Measurements from ENCODE around the gene OR4K17.
"Not testable (repeated sequence)": the region's sequence is repeated elsewhere in the genome, so short reads cannot be mapped to it uniquely, and the experiment has no call there.

Gene OR4K17

DNA sequence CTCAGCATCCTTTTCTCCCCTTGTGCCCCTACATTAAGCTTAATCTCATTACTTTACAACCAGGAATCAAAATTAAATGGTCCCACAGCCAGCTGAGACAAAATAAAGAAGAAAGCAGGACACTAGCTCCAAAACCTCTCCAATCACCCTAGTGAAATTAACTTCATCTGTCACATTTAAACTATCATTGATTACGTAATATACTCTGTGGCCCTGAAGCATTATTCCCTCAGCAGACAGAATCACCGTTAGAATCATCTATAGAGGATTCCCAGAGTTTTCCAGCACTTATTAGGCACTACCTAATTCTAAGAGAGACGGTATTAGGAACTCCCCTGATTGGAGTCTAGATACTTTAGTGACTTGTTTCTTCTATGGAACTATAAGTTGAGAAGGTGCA lies at the start of gene OR4K17:
OR4K17 (plus strand) TSS at position 302 of the 400 bp plus-strand sequence. CDS start 6,761 bp downstream, outside the sequence.
- DNase-seq: no peak

DNA sequence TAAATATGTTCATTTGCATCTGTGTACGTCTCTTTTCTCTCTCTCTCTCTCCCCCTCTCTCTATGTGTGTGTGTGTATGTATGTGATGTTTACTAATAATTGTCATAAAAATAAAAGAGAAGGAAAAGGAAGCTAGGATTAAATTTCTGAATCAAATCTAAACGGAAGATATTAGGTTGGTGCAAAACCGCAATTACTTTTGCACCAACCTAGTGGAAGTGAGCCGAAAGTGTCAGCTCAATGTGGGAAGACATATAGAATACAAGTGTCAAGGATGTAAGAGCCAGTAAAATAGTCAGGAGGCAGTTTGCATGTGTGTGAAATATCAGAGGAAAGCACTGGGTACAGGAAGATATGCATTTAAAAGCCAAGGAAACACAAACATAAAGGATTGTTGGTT lies 18.5 kb upstream of the OR4K17 start:
- no peak for DNase-seq

GRCh38 chr14:20093442-20093841 lies 17.1 kb upstream of the OR4K17 start:
- no peak for DNase-seq

DNA sequence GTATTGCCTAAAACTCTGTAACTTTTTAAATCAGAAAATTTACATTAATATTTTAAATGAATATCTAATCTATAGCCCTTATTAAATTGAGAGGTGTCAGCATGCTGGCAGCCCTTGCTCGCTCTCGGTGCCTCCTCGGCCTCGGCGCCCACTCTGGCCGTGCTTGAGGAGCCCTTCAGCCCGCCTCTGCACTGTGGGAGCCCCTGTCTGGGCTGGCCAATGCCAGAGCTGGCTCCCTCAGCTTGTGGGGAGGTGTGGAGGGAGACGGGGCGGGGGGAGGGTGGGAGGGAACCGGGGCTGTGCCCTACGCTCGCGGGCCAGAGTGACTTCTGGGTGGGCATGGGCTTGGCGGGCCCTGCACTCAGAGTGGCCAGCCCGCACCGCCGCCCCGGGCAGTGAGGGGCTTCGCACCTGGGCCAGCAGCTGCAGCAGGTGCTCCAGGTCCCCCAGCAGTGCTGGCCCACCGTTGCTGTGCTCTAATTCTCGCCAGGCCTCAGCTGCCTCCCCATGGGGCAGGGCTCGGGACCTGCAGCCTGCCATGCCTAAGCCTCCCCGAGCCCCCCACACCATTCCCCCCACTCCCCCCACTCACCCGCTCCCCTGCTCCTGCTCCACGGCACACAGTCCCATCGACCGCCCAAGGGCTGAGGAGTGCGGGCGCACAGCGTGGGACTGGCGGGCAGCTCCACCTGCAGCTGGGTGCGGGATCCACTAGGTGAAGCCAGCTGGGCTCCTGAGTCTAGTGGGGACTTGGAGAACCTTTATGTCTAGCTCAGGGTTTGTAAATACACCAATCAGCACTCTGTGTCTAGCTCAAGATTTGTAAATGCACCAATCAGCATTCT lies 11.4 kb upstream of the OR4K17 start:
- DNase-seq: not testable (repeated sequence)

DNA sequence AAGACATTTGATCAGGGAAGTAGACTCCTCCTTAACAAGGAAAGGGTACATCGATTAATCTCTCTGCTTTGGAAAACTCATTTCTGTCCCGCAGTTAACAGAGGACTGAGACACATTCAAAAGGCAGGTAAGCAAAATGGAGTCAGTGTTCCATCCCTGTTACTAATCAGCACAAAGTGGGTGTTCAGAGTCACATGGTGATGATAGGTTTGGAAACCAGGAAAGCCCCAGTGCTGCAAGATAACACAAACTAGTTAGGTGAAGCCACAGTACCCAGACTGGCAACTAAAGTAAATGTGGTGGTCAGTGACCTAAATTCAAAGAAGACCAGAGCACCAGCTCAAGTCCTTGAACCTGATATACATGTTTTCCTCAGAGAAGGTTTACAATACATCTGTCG lies 1.8 kb downstream of the OR4K17 start:
- no peak for DNase-seq

DNA sequence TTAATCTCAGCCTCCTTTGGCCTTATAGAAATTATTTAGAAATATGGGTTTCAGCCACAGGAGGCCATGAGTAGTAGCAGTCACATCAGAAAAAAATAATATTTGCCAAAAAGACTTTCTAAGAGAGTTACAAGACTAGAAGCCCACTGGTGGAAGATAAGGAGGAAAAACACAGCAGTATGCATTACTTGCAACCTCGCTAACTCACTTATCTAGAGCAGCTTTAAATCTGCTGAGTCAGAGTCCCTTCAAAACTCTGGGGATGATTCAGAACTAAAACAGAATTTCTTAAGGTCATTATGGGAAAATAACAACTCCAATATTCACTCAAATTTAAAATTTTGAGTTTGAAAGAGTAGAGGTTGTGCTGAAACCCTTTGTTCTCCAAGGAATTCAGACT lies 6.2 kb downstream of the OR4K17 start:
- DNase-seq: no peak

- no peak for DNase-seq
Observed at GRCh38 chr14:20118795-20119194, 8.3 kb downstream of the OR4K17 start.

GRCh38 chr14:20138520-20138919 lies 28.0 kb downstream of the OR4K17 start, which contains the start of gene OR4N5:
TSS of gene OR4N5 (plus strand) at chr14:20138820. CDS start at chr14:20143736, 4,916 bp downstream.
- no peak for DNase-seq

DNA sequence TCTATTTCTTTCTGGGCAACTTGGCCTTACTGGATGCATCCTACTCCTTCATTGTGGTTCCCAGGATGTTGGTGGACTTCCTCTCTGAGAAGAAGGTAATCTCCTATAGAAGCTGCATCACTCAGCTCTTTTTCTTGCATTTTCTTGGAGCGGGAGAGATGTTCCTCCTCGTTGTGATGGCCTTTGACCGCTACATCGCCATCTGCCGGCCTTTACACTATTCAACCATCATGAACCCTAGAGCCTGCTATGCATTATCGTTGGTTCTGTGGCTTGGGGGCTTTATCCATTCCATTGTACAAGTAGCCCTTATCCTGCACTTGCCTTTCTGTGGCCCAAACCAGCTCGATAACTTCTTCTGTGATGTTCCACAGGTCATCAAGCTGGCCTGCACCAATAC lies 33.4 kb downstream of the OR4K17 start:
- DNase-seq: no peak

GRCh38 chr14:20144820-20145219 lies 34.3 kb downstream of the OR4K17 start:
- no peak for DNase-seq

DNA sequence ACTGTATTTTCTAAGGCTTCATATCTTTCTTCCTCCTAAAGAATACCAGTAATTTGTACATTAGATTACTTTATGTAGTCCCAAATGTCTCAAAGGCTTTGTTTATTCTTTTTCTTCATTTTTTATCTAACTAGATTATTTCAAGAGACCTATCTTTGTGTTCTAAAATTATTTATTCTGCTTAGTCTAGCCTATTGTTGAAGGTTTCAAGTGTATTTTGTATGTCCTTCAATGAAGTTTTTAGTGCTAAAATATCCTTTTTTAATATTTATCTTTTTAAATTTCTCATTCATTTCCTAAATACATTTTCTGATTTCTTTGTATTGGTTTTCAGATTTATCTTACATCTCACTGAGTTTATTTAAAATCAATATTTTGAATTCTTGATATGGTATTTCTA lies 53.9 kb downstream of the OR4K17 start:
- DNase-seq: no peak

DNA sequence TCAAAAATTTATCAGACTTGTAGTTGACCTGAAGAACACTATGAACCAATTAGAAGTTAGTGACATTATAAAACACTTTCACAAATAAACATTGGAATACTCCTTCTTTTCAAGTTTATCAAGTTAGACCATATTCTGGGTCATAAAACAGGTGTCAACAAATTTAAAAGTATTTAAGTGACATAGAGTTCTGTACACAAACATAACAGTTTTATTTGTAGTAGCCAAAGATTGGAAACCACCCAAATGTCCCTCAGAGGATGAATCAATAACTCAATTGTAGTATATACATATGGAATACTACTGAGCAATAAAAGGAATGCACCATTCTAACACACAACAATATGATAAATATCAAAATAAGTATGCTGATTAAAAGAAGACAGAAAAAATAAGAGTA lies 56.6 kb downstream of the OR4K17 start:
- DNase-seq: no peak

GRCh38 chr14:20169852-20170251 lies 59.3 kb downstream of the OR4K17 start:
- not testable (repeated sequence) for DNase-seq
